Activated CD4-positive, alpha-beta T cell treated with anti-CD3 and anti-CD28 coated beads for 48 hours (primary cell): ENCODE results near the gene CC2D2A.
"Not testable (repeated sequence)": the region's sequence is repeated elsewhere in the genome, so short reads cannot be mapped to it uniquely, and the experiment has no call there.

Experiments used
- DNase-seq: peaks from one replicate; pipeline ENCODE4 v3.0.0-alpha.2; 2020

Gene CC2D2A

DNA sequence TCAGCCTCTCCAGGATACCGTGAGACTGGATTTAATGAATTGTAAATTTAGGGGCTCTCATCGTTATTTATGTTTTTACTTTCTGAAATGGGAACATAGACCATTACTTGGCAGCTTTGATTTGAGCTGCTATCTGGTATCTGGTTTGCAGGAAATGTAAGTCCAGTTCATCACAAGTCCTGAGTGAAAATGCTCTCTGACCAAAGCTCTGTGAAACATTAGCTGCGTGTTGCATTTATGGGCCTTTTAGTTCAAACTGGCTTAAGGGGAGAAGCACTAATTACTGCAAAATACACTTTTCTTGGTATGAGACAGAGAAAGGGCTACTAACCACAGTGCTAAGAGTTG, 420 bp downstream of the CC2D2A start:
- no peak for DNase-seq

DNA sequence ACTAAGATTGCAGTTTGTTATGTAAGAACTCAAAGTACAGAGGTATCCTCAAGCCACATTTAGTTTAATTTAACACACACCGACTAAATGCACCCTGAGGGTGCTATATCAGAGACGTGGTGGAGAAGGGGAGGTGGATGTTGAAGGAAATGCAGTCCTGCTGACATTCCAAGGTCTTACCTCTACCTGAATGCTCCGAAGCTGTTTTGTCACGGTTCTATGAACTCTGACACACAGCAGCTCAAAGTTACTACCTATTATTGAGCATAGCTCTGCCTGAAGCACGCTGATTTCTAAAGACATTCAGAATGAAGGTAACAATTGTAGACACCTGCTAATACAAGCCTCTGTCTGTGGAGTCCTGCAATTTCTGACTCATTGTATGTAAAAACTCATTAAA, 6.7 kb downstream of the CC2D2A start:
- DNase-seq = no peak

DNA sequence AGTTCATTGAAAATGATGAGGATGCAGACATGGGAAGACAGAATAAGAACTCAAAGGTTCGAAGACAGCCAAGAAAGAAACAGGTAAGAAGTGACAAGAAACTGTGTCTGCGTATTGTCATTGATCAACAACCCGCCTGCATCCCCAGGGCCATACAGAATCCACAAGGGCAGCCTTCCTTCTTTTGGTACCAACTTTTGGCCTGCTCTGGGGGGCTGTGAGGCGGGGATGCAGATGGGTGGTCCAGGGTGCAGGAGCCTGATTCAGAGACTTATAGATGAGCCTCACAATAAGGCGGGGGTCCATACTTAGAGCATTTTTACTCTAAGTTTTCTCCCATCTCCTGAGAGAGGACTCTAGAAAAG, 9.0 kb downstream of the CC2D2A start:
- no peak for DNase-seq

DNA sequence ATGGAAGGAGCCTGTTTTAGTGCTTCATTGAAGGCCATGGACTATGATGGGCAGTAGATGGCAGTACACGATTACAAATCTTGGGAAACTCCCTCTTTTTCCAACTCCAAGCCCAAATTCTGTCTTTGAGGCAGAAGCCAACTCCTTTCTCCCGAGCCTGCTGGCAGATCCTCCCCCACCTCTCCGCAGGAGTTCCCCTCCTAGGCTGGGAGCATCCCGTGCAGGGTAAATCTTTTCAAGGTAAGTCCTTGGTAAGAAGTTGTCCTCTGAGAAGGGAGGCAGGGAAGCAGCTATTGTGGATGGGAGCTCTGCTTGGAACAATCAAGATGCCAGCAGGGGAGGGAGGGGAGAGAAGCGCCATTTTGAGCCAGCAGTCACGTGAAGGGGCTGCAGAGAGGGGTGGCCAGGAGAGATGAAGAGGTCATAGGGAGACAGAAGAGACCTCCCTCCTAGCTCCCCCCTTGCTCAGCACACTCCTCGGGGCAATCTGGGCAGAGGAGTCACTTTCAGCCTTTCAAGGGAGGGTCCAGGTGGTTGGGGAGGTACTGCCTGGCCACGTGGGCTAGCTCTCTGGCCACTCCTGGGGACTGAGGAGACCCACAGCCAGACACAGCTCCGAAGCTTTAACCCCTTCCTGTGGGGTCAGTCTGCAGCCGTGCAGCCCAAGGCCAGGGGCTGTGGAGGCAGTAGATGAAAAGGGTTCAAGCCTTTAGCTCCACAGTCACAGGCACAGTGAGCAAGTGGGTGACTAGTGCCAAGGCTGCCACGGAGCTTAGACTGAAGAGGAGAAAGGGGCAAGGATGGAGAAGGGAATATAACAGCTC, 9.6 kb downstream of the CC2D2A start:
- DNase-seq = no peak

DNA sequence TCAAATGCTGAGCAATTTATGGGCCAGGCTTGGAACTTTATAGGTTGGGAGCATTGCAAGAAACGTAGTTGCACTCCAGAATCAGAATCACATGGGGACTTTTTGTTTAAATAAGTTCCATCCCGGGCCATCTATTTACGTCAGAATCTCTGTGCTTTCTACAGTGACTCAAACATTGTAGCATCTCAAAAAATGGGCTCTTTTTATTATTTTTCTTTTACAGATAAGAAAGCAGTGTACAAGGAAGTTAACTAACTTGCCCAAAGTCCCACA, 10.2 kb downstream of the CC2D2A start:
- DNase-seq = no peak

DNA sequence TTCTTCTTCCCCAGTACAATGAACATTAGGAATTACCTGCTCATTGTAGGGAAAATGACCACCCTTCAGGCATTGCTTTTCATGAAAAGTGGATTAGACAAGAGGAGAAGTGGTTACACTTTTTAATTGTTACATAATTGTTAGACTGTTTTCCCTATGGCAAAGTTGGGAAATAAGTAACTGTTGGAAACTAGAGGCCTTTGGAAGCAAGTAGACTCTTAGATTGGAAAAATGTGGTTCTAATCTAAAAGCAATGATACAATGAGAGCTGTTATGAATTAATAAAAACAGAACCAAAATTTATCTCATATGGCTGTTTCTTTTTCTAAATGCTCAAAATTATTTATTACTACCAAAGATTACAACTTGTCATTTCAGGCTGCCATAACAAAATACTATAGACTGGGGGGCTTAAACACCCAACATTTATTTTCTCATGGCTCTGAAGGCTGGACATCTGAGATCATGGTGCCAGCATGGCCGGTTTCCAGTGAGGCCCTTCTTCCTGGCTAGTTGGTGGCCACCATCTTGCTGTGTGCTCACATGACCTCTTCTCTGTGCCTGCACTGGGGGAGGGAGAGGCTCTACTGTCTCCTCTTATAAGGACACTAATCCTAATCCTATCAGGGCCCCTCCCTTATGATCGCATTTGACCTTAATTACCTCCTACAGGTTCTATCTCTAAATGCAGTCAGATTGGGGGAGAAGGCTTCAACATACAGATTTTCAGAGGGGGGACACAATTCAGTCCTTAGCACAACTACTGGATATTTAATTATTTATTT, 12.5 kb downstream of the CC2D2A start:
- DNase-seq = no peak

DNA sequence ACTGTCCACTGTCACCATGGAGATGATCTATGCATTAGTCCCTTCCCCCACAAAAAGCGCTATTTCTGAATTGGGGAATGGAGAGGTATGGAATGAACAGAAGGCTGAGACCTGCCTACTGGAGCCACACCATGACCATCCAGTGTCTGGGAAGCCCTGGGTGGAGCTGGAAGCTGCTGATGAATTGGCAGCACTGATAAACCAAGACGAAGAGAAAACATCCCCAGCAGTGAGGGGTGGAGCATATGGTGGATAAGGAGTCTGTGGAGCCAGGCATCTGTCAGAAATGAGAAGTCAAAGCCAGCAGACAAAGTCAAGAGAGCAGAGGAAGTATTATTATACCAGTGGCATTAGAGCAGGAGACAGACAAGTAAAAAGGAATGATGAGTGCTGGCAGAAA, 13.2 kb downstream of the CC2D2A start:
- no peak for DNase-seq

DNA sequence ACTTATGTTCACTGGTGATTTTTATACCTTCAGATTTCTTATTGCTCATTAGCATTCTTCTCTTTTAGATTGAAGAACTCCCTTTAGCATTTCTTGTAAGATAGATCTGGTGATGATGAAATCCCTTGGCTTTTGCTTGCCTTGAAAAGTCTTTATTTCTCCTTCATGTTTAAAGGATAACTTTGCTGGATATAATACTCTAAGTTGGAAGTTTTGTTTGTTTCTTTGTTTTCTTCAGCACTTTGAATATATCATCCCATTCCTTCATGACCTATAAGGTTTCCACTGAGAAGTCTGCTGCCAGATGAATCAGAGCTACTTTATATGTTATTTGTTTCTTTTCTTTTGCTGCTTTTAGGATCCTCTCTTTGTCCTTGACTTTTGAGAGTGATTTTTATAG, 18.5 kb downstream of the CC2D2A start:
- no peak for DNase-seq

DNA sequence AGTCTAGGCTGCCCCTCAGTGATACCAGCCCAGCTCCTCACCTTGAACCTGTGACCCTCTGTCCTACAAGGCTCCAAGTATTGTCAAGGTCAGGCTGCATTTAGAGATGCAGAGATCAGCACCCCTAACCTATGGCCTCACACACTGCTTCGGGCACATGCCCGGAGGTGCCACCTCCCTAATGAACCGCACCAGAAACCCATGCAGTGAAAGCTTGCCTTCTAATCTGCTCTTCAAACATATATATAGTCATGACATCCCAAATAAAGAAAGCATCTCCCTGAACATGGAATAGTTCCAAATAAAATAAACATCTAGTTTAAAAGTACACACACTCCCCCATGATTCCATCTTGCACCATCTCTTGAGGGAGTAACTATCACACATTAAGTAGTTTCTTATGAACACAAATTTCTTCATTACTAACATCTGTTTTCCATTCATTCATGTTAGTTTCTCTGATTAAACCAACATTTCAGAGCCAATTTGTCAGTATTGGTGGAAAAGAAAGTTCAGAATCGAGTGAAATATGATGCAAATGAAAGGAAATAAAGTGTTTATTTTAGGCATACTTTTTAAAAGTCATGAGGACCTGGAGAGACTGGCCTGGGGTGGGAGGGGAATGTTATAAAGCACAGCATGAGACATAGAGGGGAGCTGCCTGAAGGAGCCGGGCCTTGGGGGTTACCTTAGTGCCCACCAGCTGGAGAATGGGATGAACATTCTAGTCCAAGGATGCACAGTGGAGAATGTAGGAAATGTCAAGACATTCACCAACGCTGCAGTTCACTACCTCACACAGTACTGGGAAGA, 19.2 kb downstream of the CC2D2A start:
- no peak for DNase-seq

DNA sequence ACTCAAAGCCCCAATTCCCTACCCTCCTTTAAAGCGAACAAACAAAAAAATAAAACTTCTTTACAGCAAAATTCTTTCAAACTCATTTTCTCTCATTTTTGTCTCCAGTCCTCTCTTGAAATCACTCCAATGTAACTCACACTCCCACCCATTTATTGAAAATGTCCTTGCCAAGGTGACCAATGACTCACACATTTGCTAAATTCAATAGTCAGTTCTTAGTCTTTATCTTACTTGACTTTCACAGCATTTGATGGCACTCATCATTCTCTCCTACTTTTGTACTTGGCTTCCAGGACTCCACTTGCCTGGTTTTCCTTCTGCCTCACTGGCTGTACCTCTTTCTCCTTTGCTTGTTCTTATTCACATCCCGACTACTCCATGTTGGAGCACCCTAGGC, 19.9 kb downstream of the CC2D2A start:
- DNase-seq = no peak

DNA sequence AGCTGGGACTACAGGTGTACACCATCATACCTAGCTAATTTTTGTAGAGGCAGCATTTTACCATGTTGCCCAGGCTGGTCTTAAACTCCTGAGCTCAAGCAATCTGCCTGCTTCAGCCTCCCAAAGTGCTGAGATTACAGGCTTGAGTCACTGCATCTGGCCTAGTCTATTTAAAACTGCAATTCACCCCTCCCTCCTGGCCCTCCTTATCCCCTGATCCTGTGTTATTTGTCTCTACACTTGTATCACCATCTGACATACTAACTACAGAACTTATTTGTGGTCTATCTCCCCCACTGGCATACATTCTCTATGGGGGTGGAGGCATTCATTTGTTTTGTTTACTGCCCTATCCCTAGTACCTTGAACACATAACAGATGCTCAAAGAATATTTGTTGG, 23.7 kb downstream of the CC2D2A start:
- DNase-seq = no peak

DNA sequence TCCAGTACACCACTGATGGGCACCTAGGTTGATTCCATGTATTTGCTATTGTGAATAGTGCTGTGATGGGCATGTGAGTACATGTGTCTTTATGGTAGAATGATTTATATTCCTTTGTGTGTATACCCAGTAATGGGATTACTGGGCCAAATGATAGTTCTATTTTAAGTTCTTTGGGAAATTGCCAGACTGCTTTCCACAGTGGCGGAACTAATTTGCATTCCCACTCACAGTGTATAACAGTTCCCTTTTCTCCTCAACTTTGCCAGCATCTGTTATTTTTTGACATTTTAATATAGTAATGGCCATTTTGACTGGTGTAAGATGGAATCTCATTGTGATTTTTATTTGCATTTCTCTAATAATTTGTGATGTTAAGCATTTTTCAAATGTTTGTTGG, 25.9 kb downstream of the CC2D2A start:
- no peak for DNase-seq

DNA sequence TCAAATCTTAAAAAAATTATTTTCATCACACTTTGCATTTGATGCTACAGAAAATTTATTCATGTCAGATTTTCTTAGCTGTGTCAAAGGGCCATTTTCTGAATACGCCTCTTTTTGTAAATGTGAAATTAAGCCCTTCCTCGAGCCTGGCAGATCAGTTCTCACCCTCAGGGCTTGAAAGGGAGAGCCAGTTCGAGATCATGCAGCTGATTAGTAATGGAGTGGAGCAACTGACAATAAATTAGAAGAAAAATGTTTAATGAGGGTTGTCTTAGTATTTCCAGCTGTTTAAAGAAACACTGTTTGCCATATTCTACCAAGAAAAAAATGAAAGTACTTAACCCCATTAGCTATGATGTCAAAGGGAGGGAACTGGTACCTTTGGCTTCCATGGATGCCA, 28.7 kb downstream of the CC2D2A start:
- no peak for DNase-seq

DNA sequence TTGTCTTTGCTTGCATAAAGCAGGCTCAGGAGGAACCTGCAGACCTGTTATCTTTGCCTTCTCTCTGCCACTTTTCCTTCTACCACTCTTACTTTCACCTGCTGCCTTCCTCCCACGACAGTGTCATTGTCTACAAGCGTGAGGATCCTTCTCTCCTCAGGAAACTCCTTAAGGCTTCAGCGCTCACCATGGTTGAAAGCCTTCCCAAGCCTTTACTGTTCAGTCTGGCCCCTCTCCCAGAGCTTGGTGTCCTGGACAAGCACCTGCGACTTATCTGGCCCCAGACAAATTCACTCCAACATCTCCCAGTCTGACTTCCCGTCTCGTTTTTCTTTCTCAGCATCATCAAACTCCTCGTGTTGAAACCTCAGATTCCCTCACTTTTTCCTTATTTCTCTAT, 31.0 kb downstream of the CC2D2A start:
- DNase-seq = no peak

DNA sequence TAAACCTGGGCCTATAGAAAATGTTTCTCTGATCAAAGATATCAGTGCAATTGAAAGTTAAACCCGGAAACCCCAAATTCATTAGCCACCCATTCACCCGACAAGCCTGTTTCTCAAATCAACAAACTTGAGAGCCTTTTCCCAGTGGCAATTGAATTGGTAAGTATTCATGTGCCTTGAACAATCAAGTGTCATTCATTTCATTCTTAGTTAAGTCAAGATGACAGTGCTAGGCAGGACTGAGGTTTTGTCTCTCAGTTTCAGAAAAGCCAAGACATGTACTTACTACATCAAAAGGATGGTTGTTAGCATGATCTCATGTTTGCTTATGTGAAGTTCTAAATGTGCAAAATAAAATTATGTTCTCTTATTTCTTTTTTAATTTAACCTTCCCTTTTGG, 32.3 kb downstream of the CC2D2A start:
- DNase-seq = no peak

DNA sequence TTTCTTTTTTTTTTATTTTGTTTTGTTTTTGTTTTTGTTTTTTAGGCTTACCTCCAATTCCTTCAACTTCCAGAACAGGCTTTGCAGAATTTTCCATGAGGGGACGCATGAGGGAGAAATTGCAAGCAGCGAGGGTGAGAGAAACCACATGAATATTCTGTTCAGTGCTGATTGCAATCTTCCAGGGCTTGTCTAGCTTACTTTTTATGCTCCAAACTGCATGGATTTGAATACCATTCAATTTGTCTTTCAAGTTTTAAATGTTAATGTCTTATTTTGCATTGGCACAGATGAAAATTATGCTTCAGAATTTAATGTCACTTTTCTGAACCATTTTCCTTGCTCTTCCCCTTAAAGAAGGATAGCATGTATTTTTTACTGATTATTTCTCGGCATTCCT, 32.7 kb downstream of the CC2D2A start:
- no peak for DNase-seq

DNA sequence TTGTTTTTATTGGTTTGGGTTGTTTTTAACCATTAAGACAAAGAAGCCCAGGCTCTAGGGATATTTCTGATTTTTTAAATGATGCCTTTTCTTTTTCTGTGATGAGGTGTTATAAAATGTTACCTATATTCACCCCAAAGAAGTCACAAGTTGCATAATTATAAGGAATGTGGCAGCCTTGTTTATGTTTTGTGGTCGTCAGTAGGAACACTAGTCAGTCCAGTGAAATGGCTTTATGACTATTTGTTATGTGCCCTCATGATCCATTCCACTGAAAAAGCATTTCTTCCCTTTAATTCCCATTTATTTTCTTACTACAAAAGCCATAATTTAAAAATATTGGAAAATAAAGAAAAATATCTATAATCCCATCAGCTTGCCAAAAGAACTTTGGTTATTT, 34.4 kb downstream of the CC2D2A start:
- no peak for DNase-seq

DNA sequence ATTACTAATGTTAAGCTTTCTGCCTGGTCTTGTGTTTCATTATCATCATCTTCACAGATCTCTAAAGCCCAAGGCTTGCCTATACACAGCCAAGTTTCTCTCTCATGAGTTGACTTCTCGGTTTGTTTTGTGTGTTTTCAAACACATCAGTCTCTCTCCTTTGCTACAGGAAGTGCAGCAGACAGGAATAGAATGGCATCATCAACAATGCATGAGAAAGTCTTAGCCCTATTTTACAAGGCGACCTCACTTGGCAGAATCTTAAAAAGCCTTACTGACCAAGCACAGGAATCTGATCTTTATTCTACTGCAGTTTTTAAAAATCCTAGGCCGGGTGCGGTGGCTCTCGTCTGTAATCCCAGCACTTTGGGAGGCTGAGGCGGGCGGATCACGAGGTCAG, 36.8 kb downstream of the CC2D2A start:
- no peak for DNase-seq

DNA sequence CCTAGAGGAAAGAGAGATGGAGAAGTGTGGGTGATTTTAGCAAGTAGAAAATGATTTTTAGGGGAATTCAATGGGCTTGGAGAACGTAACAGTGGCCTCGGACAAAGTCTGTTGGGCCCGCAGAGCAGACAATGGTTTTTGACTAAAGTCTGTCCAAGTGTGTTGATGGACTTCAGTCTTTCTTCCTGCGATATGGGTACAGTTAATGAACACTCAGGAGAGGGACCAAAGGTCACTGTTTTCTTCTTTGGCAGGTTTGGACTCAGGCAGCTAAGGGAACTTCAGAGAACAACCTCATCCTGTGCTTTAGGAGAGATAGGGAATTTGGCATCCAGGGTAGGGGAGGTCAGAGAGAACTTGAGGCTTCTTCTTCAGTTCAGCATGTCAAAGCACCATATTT, 38.0 kb downstream of the CC2D2A start:
- no peak for DNase-seq

DNA sequence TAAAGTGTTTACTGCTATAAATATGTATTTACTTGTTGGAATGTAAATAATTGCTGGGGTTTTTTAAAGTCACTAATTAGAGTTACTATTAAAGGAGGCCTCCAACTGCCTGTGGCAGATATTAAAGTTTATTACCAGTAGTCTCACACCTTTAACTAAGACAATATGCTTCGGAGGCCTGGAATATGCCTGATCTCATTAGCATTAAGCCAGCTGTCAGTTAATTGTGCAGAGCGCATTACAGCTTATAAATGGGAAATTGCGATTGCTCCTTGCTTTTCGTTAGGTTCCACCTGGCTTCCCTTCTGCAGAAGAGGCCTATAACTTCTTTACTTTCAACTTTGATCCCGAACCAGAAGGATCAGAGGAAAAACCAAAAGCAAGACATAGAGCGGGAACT, 41.3 kb downstream of the CC2D2A start:
- no peak for DNase-seq

DNA sequence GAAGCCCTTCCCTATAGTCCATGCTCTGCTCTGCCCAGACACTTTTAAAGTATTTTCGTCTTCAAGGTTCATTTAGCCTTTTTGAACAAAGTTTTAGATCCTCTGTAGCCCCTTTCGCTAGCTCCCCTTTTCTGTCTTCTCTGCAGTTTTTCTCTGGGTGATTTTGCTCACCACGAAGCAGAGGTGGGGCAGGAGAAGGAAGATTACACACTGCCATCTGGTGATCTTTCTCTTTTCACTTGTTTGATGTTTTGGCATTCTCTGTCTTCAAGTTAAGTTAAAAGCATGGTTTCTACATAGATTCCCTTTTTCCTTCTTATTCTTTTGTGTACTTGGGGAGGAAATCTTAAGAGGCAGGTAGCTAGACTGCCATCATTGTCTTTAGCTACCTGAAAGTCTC, 43.9 kb downstream of the CC2D2A start:
- no peak for DNase-seq

DNA sequence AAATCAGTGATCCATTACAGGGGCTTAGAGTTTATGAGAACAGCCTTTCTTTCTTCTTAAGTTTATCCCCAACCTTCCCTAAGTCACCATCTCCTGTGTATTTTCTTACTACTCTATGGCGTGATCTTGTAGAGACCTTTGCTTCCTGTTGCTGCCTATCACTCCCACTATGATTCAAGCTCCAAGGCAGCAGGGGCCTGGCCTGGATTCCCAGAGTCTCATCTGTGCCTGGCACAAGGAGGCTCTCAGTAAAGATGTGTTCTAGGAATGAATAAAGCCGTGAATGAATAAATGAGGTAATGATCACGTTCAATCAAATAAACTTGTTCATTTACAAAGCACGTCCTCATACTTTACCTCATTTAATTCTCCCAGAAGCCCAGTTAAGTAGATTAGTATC, 45.4 kb downstream of the CC2D2A start:
- no peak for DNase-seq

DNA sequence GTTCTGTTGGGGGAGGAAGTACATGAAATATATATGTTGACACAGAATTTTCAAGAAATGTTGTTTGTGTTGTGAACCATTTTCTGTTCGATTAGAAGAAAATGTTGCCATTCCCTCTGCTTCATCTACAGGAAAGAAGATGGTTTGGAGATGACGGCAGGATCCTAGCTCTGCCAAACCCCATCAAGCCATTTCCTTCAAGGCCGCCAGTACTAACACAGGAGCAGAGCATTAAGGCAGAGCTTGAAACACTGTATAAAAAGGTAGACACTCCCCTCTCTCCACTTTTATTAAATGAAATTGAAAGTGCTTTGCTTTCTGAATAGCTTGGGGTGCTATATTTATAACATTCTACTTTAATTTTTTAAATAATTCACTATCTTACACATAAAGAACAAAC, 46.8 kb downstream of the CC2D2A start:
- no peak for DNase-seq

DNA sequence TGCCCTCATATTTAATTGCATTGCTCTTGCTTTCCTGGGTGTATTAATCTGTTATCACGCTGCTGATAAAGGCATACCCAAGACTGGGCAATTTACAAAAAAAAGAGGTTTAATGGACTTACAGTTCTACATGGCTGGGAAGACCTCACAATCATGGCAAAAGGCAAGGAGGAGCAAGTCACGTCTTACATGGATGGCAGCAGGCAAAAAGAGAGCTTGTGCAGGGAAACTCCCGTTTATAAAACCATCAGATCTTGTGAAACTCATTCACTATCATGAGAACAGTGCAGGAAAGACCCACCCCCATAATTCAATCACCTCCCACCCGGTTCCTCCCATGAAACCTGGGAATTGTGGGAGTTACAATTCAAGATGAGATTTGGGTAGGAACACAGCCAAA, 48.0 kb downstream of the CC2D2A start:
- DNase-seq = not testable (repeated sequence)
